Ishikawa (cell line): ENCODE measurements around the gene COL12A1.

Source experiments
- CEBPB ChIP-seq: IDR thresholded peaks from 2 replicates; pipeline ENCODE4 v1.6.1; 2012
- CREB1 ChIP-seq: IDR thresholded peaks from 2 replicates; pipeline ENCODE4 v1.6.1; 2012; ENCODE audit warnings: low read depth
- EGR1 ChIP-seq: IDR thresholded peaks from 2 replicates; pipeline ENCODE4 v1.6.1; 2012
- EP300 ChIP-seq: IDR thresholded peaks from 2 replicates; pipeline ENCODE4 v1.6.1; 2012; ENCODE audit warnings: borderline replicate concordance
- FOXM1 ChIP-seq: IDR thresholded peaks from 2 replicates; pipeline ENCODE4 v1.6.1; 2012; ENCODE audit warnings: low read depth, borderline replicate concordance
- MAX ChIP-seq: IDR thresholded peaks from 2 replicates; pipeline ENCODE4 v1.6.1; 2012
- NFIC ChIP-seq: IDR thresholded peaks from 2 replicates; pipeline ENCODE4 v1.6.1; 2012
- RAD21 ChIP-seq: IDR thresholded peaks from 2 replicates; pipeline ENCODE4 v1.6.1; 2012; ENCODE audit warnings: low read depth
- TAF1 ChIP-seq: IDR thresholded peaks from 2 replicates; pipeline ENCODE4 v1.6.1; 2012; ENCODE audit warnings: low read depth, mild to moderate bottlenecking
- TCF12 ChIP-seq: IDR thresholded peaks from 2 replicates; pipeline ENCODE4 v1.6.1; 2012; ENCODE audit warnings: low read depth
- TEAD4 ChIP-seq: IDR thresholded peaks from 2 replicates; pipeline ENCODE4 v1.6.1; 2012
- YY1 ChIP-seq: IDR thresholded peaks from 2 replicates; pipeline ENCODE4 v1.6.1; 2012; ENCODE audit warnings: low read depth
- ZBTB7A ChIP-seq: IDR thresholded peaks from 2 replicates; pipeline ENCODE4 v1.6.1; 2012; ENCODE audit warnings: low read depth
- TF ChIP-seq, protein P1 (sequence below): IDR thresholded peaks from 2 replicates; pipeline ENCODE4 v1.6.1; 2012
- TF ChIP-seq, protein P2 (sequence below): IDR thresholded peaks from 2 replicates; pipeline ENCODE4 v1.6.1; 2012; ENCODE audit warnings: low read depth, mild to moderate bottlenecking

COL12A1 gene

GRCh38 chr6:75235271-75235670 is 29.4 kb upstream of the COL12A1 start:
- TF ChIP-seq TEAD4, result no peak
- TF ChIP-seq YY1, result no peak
- TF ChIP-seq, protein P1, sequence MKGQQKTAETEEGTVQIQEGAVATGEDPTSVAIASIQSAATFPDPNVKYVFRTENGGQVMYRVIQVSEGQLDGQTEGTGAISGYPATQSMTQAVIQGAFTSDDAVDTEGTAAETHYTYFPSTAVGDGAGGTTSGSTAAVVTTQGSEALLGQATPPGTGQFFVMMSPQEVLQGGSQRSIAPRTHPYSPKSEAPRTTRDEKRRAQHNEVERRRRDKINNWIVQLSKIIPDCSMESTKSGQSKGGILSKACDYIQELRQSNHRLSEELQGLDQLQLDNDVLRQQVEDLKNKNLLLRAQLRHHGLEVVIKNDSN, result no peak
- TF ChIP-seq, protein P2, sequence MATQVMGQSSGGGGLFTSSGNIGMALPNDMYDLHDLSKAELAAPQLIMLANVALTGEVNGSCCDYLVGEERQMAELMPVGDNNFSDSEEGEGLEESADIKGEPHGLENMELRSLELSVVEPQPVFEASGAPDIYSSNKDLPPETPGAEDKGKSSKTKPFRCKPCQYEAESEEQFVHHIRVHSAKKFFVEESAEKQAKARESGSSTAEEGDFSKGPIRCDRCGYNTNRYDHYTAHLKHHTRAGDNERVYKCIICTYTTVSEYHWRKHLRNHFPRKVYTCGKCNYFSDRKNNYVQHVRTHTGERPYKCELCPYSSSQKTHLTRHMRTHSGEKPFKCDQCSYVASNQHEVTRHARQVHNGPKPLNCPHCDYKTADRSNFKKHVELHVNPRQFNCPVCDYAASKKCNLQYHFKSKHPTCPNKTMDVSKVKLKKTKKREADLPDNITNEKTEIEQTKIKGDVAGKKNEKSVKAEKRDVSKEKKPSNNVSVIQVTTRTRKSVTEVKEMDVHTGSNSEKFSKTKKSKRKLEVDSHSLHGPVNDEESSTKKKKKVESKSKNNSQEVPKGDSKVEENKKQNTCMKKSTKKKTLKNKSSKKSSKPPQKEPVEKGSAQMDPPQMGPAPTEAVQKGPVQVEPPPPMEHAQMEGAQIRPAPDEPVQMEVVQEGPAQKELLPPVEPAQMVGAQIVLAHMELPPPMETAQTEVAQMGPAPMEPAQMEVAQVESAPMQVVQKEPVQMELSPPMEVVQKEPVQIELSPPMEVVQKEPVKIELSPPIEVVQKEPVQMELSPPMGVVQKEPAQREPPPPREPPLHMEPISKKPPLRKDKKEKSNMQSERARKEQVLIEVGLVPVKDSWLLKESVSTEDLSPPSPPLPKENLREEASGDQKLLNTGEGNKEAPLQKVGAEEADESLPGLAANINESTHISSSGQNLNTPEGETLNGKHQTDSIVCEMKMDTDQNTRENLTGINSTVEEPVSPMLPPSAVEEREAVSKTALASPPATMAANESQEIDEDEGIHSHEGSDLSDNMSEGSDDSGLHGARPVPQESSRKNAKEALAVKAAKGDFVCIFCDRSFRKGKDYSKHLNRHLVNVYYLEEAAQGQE, result no peak
- no peak for TF ChIP-seq FOXM1
- no peak for TF ChIP-seq RAD21
- TF ChIP-seq CEBPB, result no peak
- no peak for TF ChIP-seq CREB1
- TF ChIP-seq TAF1, result no peak
- no peak for TF ChIP-seq ZBTB7A
- TF ChIP-seq EGR1, result no peak
- TF ChIP-seq MAX, result no peak
- no peak for TF ChIP-seq TCF12
- TF ChIP-seq NFIC, result no peak
- no peak for TF ChIP-seq EP300

DNA sequence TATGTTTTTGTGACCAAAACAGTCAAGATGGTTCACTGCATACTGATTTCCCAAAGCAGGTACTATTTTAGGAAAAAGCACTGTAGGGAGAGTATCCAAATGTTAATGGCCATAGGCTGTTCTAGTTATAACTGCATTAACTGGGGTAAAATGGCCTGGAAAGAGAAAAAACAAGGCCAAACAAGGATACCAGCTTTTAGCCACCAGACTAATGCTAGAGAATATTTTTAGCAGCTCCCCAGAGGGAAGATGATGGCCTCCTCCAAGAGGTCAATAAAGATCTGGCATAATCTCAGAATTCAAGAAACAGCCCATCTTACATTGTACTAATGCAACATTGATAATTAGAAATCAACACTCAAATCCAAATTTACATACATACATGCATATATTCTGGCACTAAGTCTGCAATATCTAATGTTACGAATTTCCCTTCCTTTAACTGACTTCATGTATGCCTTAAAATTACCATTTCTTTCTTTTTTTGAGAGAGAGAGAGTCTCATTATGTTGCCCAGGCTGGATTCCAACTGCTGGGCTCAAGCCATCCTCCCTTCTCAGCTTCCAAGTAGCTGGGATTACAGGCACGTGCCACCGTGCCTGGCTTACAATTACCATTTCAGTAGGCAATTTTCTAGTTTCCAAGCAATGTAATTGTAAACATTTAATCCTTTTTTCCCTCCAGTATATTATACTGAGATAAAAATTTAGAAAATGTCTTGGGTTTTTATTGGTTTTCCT is 28.4 kb upstream of the COL12A1 start:
- TF ChIP-seq TCF12, result no peak
- TF ChIP-seq ZBTB7A, result no peak
- TF ChIP-seq, protein P1, result no peak
- no peak for TF ChIP-seq CEBPB
- TF ChIP-seq TEAD4, result no peak
- no peak for TF ChIP-seq TAF1
- TF ChIP-seq CREB1, result no peak
- TF ChIP-seq EGR1, result no peak
- no peak for TF ChIP-seq FOXM1
- no peak for TF ChIP-seq MAX
- TF ChIP-seq EP300, result no peak
- TF ChIP-seq RAD21, result no peak
- no peak for TF ChIP-seq NFIC

DNA sequence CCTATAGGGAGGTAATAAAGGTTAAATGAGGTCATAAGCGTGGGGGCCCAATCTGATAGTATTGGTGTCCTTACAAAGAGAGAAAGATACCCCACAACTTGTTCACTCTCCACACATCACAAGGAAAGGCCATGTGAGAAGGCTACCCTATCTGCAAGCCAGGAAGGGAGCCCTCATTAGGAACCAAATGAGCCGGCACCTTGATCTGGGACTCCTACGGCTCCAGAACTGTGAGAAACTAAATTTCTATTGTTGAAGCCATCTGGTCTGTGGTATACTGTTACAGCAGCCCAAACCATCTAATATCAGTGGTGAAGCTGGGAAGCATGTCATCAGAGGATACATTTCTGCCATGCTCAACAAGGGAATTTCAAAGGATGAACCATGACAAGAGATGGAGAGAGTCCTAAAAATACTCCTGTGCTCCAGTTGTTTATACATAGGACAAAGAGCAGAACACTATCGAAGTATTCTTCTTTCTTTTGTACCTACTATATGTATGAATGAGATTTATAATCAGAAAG is 27.3 kb upstream of the COL12A1 start:
- TF ChIP-seq MAX (no peak), TCF12 (no peak), EP300 (no peak), RAD21 (no peak), TEAD4 (no peak), EGR1 (no peak), NFIC (no peak), TAF1 (no peak), FOXM1 (no peak), ZBTB7A (no peak), CREB1 (no peak), CEBPB (no peak), YY1 (no peak)
- TF ChIP-seq, protein P1, result no peak
- TF ChIP-seq, protein P2, result no peak

- TF ChIP-seq RAD21, result peak; percentile 68
- TF ChIP-seq TEAD4, result peak; percentile 21; the same call in 1 of the 2 replicates
- TF ChIP-seq, protein P2, result no peak
- peak; percentile 13; the same call in 1 of the 2 replicates for TF ChIP-seq CEBPB
Observed at GRCh38 chr6:75230484-75231325, 24.9 kb upstream of the COL12A1 start.
